Naive B cell (primary cell): ENCODE measurements around the gene ROCK2. TPM values are rescaled to one million over a fixed set of nuclear protein-coding genes. Genes with fewer than 3 reads are reported as not detected.
"Not testable (repeated sequence)": the region's sequence is repeated elsewhere in the genome, so short reads cannot be mapped to it uniquely, and the experiment has no call there.

Experiments used
- ATAC-seq, 2 donors: fragments of 150-1000 bp; cut with Tn5 transposase; 2 replicates each; pipeline ENCODE4 v1.10.0; 2021; ENCODE audit warnings: low read depth in 2 of 2, mild to moderate bottlenecking in 2 of 2, moderate library complexity in 2 of 2
- DNase-seq: peaks from one replicate; pipeline ENCODE4 v3.0.0; 2022
- H3K27ac Mint-ChIP-seq, 6 donors: one replicate each; pipeline ENCODE4 v1.8.0; 2020 to 2022; ENCODE audit warnings: mild to moderate bottlenecking in 6 of 6, mixed read lengths in 6 of 6, moderate library complexity in 5 of 6, inconsistent platforms in 2 of 6
- H3K27me3 Mint-ChIP-seq, 3 donors: one replicate each; pipeline ENCODE4 v1.8.0; 2021 to 2022; ENCODE audit warnings: mixed read lengths in 3 of 3, mild to moderate bottlenecking in 1 of 3
- H3K36me3 Mint-ChIP-seq, 2 donors: one replicate each; pipeline ENCODE4 v1.8.0; 2020 to 2022; ENCODE audit warnings: mixed read lengths in 2 of 2, inconsistent platforms in 1 of 2, mild to moderate bottlenecking in 1 of 2
- H3K4me1 Mint-ChIP-seq, 3 donors: one replicate each; pipeline ENCODE4 v1.8.0; 2020 to 2022; ENCODE audit warnings: mixed read lengths in 3 of 3, inconsistent platforms in 1 of 3, mild to moderate bottlenecking in 1 of 3, moderate library complexity in 1 of 3
- H3K4me3 Mint-ChIP-seq, 8 donors: one replicate each; pipeline ENCODE4 v1.8.0; 2020 to 2022; ENCODE audit warnings: mild to moderate bottlenecking in 8 of 8, mixed read lengths in 8 of 8, moderate library complexity in 8 of 8, inconsistent platforms in 2 of 8
- H3K9me3 Mint-ChIP-seq, 7 donors: one replicate each; pipeline ENCODE4 v1.8.0; 2020 to 2022; ENCODE audit warnings: mixed read lengths in 7 of 7, mild to moderate bottlenecking in 5 of 7, inconsistent platforms in 2 of 7, moderate library complexity in 1 of 7
- polyA plus RNA-seq, 6 donors: library from polyadenylated mRNA; unstranded; fragments of 300-500 nt; fragmentation: Illumina TruSeq; gene quantifications; one replicate each; pipeline ENCODE4 v1.2.3, GENCODE V29; 2021; ENCODE audit warnings: low read depth in 6 of 6

ROCK2 gene
- polyA plus RNA-seq, 6 donors from 2014 or later, result 3.2 to 21.2 (median 10.0) TPM

DNA sequence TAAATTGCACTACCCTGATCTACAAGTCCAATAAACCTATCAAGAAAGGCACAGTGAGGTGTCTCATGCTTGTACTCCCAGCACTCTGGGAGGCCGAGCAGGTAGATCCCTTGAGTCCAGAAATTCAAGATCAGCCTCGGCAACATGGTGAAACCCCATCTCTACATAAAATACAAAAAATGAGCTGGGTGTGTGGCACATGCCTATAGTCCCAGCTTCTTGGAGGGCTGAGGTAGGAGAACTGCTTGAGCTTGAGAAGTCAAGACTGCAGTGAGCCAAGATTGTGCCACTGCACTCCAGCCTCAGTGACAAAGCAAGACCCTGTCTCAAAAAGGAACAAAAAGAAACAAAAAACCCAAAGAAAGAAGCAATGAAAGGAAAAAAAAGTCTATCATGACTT lies 58.9 kb downstream of the ROCK2 start:
- DNase-seq (no peak), ATAC-seq (no peak)
- Mint-ChIP-seq H3K9me3 (peaks cover 0 to 13% (median 3%) of the 10 kb centered on the region in 7 donors), H3K4me1 (peaks cover 11 to 19% (median 19%) of the 10 kb centered on the region in 3 donors), H3K27me3 (no peaks in the 10 kb centered on the region), H3K4me3 (no peak overlapping the region), H3K36me3 (peaks cover 33 to 40% of the 10 kb centered on the region in 2 donors), H3K27ac (peak overlapping the region in 1 of 6 donors; percentile 42)

DNA sequence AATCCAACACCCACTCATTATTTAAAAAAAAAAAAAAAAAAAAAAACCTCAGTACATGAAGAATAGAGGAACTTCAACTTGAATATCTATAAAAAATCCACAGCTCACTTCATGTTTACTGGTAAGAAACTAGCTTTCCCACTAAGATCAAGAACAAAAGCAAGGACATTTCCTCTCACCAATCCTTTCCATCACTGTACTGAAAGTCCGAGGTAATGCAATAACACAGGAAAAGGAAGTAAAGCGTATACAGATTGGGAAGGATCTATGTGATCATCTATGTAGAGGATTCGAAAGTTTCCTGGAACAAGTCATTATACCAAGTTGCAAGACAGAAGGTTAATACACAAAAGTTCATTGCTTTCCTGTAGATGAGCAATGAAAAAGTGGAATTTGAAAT lies 63.2 kb downstream of the ROCK2 start:
- H3K9me3 Mint-ChIP-seq, result peaks cover 0 to 16% (median 6%) of the 10 kb centered on the region in 7 donors
- H3K27me3 Mint-ChIP-seq, result no peaks in the 10 kb centered on the region
- H3K4me1 Mint-ChIP-seq, result peaks cover 6 to 35% (median 13%) of the 10 kb centered on the region in 3 donors
- H3K36me3 Mint-ChIP-seq, result peaks cover 46 to 54% of the 10 kb centered on the region in 2 donors
- no peak overlapping the region for H3K27ac Mint-ChIP-seq
- no peak for ATAC-seq
- H3K4me3 Mint-ChIP-seq, result no peak overlapping the region
- DNase-seq, result no peak

DNA sequence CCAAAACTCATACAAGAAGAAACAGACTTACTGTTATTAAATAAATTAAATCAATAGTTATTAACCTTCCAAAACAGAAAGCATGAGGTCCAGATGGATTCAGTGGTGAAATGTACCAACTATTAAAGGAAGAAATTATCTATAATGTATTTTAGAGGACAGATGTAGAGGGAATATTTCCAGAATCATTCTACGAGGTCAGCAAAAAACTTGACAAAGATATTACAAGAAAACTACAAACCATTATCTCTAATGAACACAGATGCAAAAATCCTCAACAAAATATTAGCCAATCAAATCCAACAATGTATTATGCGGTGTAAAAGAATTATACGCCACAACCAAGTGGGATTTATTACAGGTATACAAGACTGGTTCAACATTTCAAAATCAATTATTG lies 63.7 kb downstream of the ROCK2 start:
- Mint-ChIP-seq H3K27ac (no peak overlapping the region), H3K4me1 (peaks cover 10 to 40% (median 13%) of the 10 kb centered on the region in 3 donors), H3K9me3 (peaks cover 0 to 16% (median 6%) of the 10 kb centered on the region in 7 donors), H3K27me3 (no peaks in the 10 kb centered on the region), H3K36me3 (peaks cover 41 to 51% of the 10 kb centered on the region in 2 donors), H3K4me3 (no peak overlapping the region)
- no peak for ATAC-seq
- no peak for DNase-seq

GRCh38 chr2:11279398-11279797 lies 65.0 kb downstream of the ROCK2 start:
- H3K4me3 Mint-ChIP-seq, result no peak overlapping the region
- no peaks in the 10 kb centered on the region for H3K27me3 Mint-ChIP-seq
- peaks cover 29 to 38% of the 10 kb centered on the region in 2 donors for H3K36me3 Mint-ChIP-seq
- ATAC-seq (no peak), DNase-seq (no peak)
- peak overlapping the region in 2 of 6 donors; percentile 24 for H3K27ac Mint-ChIP-seq
- peaks cover 16 to 50% (median 17%) of the 10 kb centered on the region in 3 donors for H3K4me1 Mint-ChIP-seq
- peaks cover 0 to 13% (median 6%) of the 10 kb centered on the region in 7 donors for H3K9me3 Mint-ChIP-seq

GRCh38 chr2:11278219-11278618 lies 66.2 kb downstream of the ROCK2 start:
- Mint-ChIP-seq H3K4me1 (peaks cover 17 to 61% (median 21%) of the 10 kb centered on the region in 3 donors), H3K9me3 (peaks cover 0 to 6% (median 4%) of the 10 kb centered on the region in 7 donors), H3K4me3 (no peak overlapping the region), H3K27ac (peak overlapping the region in 1 of 6 donors; percentile 28), H3K36me3 (peaks cover 22 to 31% of the 10 kb centered on the region in 2 donors), H3K27me3 (no peaks in the 10 kb centered on the region)
- ATAC-seq (no peak), DNase-seq (no peak)

DNA sequence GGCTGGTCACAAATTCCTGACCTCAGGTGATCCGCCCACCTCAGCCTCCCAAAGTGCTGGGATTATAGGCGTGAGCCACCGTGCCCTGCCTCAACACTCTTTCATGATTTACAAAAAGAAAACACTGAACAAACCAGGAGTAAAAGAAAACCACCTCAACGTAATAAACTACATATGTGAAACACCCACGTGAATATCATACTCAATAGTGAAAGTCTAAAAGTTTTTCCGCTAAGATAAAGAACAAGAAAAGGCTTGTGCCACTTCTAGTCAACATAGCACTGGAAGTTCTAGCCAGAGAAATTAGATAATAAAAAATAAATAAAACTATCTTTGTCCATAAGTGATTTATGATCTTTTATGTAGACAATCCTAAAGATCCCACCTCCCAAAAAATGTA lies 68.5 kb downstream of the ROCK2 start:
- peaks cover 13 to 52% (median 17%) of the 10 kb centered on the region in 3 donors for H3K4me1 Mint-ChIP-seq
- DNase-seq (no peak), ATAC-seq (no peak)
- peaks cover 0 to 4% (median 0%) of the 10 kb centered on the region in 7 donors for H3K9me3 Mint-ChIP-seq
- no peaks in the 10 kb centered on the region for H3K27me3 Mint-ChIP-seq
- H3K27ac Mint-ChIP-seq, result peak overlapping the region in 1 of 6 donors; percentile 49
- H3K36me3 Mint-ChIP-seq, result peaks cover 8 to 24% of the 10 kb centered on the region in 2 donors
- no peak overlapping the region for H3K4me3 Mint-ChIP-seq

GRCh38 chr2:11270891-11271290 lies 73.5 kb downstream of the ROCK2 start:
- H3K4me1 Mint-ChIP-seq, result peaks cover 8 to 35% (median 9%) of the 10 kb centered on the region in 3 donors
- H3K27me3 Mint-ChIP-seq, result no peaks in the 10 kb centered on the region
- ATAC-seq (no peak), DNase-seq (no peak)
- peak overlapping the region in 1 of 6 donors; percentile 2 for H3K27ac Mint-ChIP-seq
- H3K36me3 Mint-ChIP-seq, result peaks cover 16 to 32% of the 10 kb centered on the region in 2 donors
- peaks cover 0 to 9% (median 5%) of the 10 kb centered on the region in 7 donors for H3K9me3 Mint-ChIP-seq
- H3K4me3 Mint-ChIP-seq, result no peak overlapping the region

- Mint-ChIP-seq H3K27me3 (no peaks in the 10 kb centered on the region), H3K4me1 (peaks cover 2 to 21% (median 5%) of the 10 kb centered on the region in 3 donors), H3K27ac (no peak overlapping the region), H3K36me3 (peaks cover 26 to 32% of the 10 kb centered on the region in 2 donors), H3K9me3 (peaks cover 0 to 9% (median 5%) of the 10 kb centered on the region in 7 donors), H3K4me3 (no peak overlapping the region)
- no peak for ATAC-seq
- DNase-seq, result no peak
Observed at GRCh38 chr2:11267931-11268330, 76.5 kb downstream of the ROCK2 start.

GRCh38 chr2:11264818-11265217 lies 79.6 kb downstream of the ROCK2 start:
- Mint-ChIP-seq H3K9me3 (peaks cover 0 to 13% (median 7%) of the 10 kb centered on the region in 7 donors), H3K4me1 (peaks cover 2 to 21% (median 5%) of the 10 kb centered on the region in 3 donors), H3K27me3 (no peaks in the 10 kb centered on the region), H3K36me3 (peaks cover 22 to 23% of the 10 kb centered on the region in 2 donors), H3K27ac (no peak overlapping the region), H3K4me3 (no peak overlapping the region)
- ATAC-seq (no peak), DNase-seq (no peak)

DNA sequence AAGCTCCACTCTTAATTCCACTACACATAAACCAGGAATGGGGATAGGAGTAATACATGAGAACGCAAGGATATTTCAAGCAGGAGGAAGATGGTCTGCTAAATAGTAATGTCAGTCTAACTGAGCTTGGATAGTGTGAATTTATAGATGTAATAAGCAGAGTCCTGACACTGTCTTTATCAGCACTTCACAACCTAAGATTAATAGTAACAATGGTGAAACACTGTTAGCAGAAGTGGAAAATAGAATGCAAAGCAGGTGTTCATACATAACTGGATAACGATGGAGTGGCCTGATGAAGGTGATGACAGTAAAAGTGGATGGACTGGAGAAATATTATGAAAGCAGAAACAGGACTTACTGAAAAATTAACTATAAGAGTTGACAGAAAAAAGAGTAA lies 80.4 kb downstream of the ROCK2 start:
- Mint-ChIP-seq H3K36me3 (peaks cover 15 to 21% of the 10 kb centered on the region in 2 donors), H3K27me3 (no peaks in the 10 kb centered on the region), H3K4me3 (no peak overlapping the region), H3K9me3 (peaks cover 0 to 12% (median 7%) of the 10 kb centered on the region in 7 donors), H3K4me1 (peaks cover 2 to 21% (median 5%) of the 10 kb centered on the region in 3 donors), H3K27ac (peak overlapping the region in 1 of 6 donors; percentile 63)
- ATAC-seq (no peak), DNase-seq (no peak)

DNA sequence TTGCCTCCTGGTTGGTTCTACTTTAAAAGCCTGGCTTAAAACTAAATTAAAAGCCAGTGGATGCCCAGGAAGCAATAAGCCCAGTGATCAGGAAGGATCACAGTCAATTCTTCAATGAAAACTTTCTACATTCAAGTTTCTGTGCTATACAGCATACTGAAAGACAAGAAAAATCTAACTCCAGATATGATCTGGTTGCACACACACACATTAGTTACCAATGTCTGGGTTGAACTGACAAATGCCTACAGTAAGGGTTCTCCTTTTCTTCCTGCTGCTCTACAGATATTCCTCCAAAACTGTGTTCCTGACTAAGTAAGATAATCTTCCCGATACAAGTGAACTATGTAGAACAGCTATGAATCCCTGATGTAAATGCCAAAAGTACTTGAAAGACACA lies 81.3 kb downstream of the ROCK2 start:
- no peak overlapping the region for H3K4me3 Mint-ChIP-seq
- DNase-seq, result no peak
- no peak for ATAC-seq
- peaks cover 7 to 15% of the 10 kb centered on the region in 2 donors for H3K36me3 Mint-ChIP-seq
- H3K9me3 Mint-ChIP-seq, result peaks cover 0 to 6% (median 2%) of the 10 kb centered on the region in 7 donors
- no peak overlapping the region for H3K27ac Mint-ChIP-seq
- no peaks in the 10 kb centered on the region for H3K27me3 Mint-ChIP-seq
- H3K4me1 Mint-ChIP-seq, result peaks cover 5 to 26% (median 9%) of the 10 kb centered on the region in 3 donors

GRCh38 chr2:11262438-11262837 lies 82.0 kb downstream of the ROCK2 start:
- peaks cover 0 to 15% of the 10 kb centered on the region in 2 donors for H3K36me3 Mint-ChIP-seq
- H3K4me3 Mint-ChIP-seq, H3K27me3 Mint-ChIP-seq, H3K9me3 Mint-ChIP-seq, ATAC-seq, DNase-seq, H3K27ac Mint-ChIP-seq: not testable (repeated sequence)
- peaks cover 5 to 26% (median 9%) of the 10 kb centered on the region in 3 donors for H3K4me1 Mint-ChIP-seq

GRCh38 chr2:11261564-11261963 lies 82.9 kb downstream of the ROCK2 start:
- H3K27ac Mint-ChIP-seq, result peak overlapping the region in 1 of 6 donors; percentile 83
- H3K27me3 Mint-ChIP-seq, DNase-seq, H3K9me3 Mint-ChIP-seq, ATAC-seq, H3K4me3 Mint-ChIP-seq: not testable (repeated sequence)
- peaks cover 5 to 21% (median 9%) of the 10 kb centered on the region in 3 donors for H3K4me1 Mint-ChIP-seq
- peaks cover 0 to 15% of the 10 kb centered on the region in 2 donors for H3K36me3 Mint-ChIP-seq

DNA sequence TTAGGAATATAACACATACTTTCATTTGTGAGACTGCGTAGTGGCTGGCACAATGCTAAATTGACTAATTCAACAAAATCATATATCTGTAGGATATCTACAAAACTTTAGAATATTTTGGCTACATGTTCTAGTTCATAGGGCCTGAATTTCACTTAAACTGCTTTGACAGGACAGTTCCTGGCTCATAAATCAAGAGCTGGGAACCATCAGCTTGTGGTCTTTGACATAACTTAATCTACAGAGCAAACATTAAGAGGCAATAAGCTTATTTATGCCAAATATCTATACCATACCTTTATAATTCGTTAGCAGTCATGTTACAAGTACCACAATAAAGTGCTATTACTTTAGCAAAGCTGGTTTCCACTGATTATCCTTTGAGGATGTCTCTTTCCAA lies 83.5 kb downstream of the ROCK2 start:
- DNase-seq, result no peak

More for the DNA sequence above, 83.5 kb downstream of the ROCK2 start:
- Mint-ChIP-seq H3K27ac (no peak overlapping the region), H3K4me1 (peaks cover 7 to 18% (median 9%) of the 10 kb centered on the region in 3 donors), H3K9me3 (peaks cover 0 to 6% (median 0%) of the 10 kb centered on the region in 7 donors), H3K27me3 (no peaks in the 10 kb centered on the region), H3K36me3 (peaks cover 0 to 20% of the 10 kb centered on the region in 2 donors), H3K4me3 (no peak overlapping the region)
- ATAC-seq, result no peak
